GM12873 (cell line): ENCODE measurements around the gene LSS.

Experiments
- CTCF ChIP-seq: IDR thresholded peaks from 2 replicates; pipeline ENCODE4 v1.5.1; 2012; ENCODE audit warnings: low read depth, mild to moderate bottlenecking, moderate library complexity, low read length, control low read depth; ENCODE audit not compliant: insufficient read depth; ENCODE audit errors: missing control alignments

LSS gene

GRCh38 chr21:46264690-46265144, 36.1 kb upstream of the LSS start:
- TF ChIP-seq CTCF: no peak

- no peak for TF ChIP-seq CTCF
These were observed 35.6 kb upstream of the LSS start for GRCh38 chr21:46264046-46264689.

GRCh38 chr21:46256501-46256994, 28.0 kb upstream of the LSS start:
- no peak for TF ChIP-seq CTCF

- no peak for TF ChIP-seq CTCF
These were observed 27.3 kb upstream of the LSS start for GRCh38 chr21:46255758-46256337.

- TF ChIP-seq CTCF: no peak
These were observed 26.6 kb upstream of the LSS start for GRCh38 chr21:46255166-46255565.

- TF ChIP-seq CTCF: no peak
These were observed 25.8 kb upstream of the LSS start for GRCh38 chr21:46254208-46254975.

GRCh38 chr21:46253610-46254124, 25.1 kb upstream of the LSS start:
- TF ChIP-seq CTCF: no peak
